CD8-positive, alpha-beta memory T cell (primary cell): ENCODE results near the gene KCNK17. TPM values are rescaled to one million over a fixed set of nuclear protein-coding genes. Genes with fewer than 3 reads are reported as not detected.

ENCODE experiments used
- CTCF ChIA-PET: fragments of 350-600 bp; sonication (Branson Sonifier 250); formaldehyde crosslinking; loops from one replicate; lab custom pipeline; 2021; ENCODE audit warnings: antibody characterized with exemption; lab: Charles Lee
- POLR2A ChIA-PET: fragments of 350-600 bp; sonication (Branson Sonifier 250); formaldehyde crosslinking; loops from one replicate; lab custom pipeline; 2021; ENCODE audit warnings: antibody characterized with exemption; lab: Charles Lee
- DNase-seq, 5 donors: peaks; one replicate each; pipeline versions ENCODE4 v3.0.0 to v3.0.0-alpha.2; 2020 to 2022; ENCODE audit warnings: mixed read lengths in 1 of 5
- H3K27ac ChIP-seq: one replicate; pipeline ENCODE4 v1.7.0; 2013; ENCODE audit warnings: low read depth, mild to moderate bottlenecking, low read length, moderate library complexity
- H3K27me3 ChIP-seq: 2 replicates; pipeline ENCODE4 v1.7.0; 2013; ENCODE audit warnings: low read length, mild to moderate bottlenecking; ENCODE audit not compliant: insufficient read depth, poor library complexity, severe bottlenecking
- H3K36me3 ChIP-seq: 2 replicates; pipeline ENCODE4 v1.7.0; 2013; ENCODE audit warnings: mild to moderate bottlenecking, low read length, moderate library complexity; ENCODE audit not compliant: insufficient read depth
- H3K4me1 ChIP-seq: 2 replicates; pipeline ENCODE4 v1.7.0; 2013; ENCODE audit warnings: mild to moderate bottlenecking, low read length, moderate library complexity; ENCODE audit not compliant: insufficient read depth
- H3K4me3 ChIP-seq: 2 replicates; pipeline ENCODE4 v1.7.0; 2013; ENCODE audit warnings: mild to moderate bottlenecking, low read length
- H3K9me3 ChIP-seq: 2 replicates; pipeline ENCODE4 v1.7.0; 2013; ENCODE audit warnings: mild to moderate bottlenecking, low read length
- H3K27ac Mint-ChIP-seq, 8 donors: one replicate each; pipeline ENCODE4 v1.8.0; 2020 to 2021; ENCODE audit warnings: mixed read lengths in 8 of 8, mild to moderate bottlenecking in 6 of 8, inconsistent platforms in 3 of 8, moderate library complexity in 3 of 8
- H3K27me3 Mint-ChIP-seq, 2 donors: one replicate each; pipeline ENCODE4 v1.8.0; 2020 to 2021; ENCODE audit warnings: mixed read lengths in 2 of 2, mild to moderate bottlenecking in 1 of 2, moderate library complexity in 1 of 2
- H3K36me3 Mint-ChIP-seq, 3 donors: one replicate each; pipeline ENCODE4 v1.8.0; 2020 to 2021; ENCODE audit warnings: mixed read lengths in 3 of 3, inconsistent platforms in 1 of 3, mild to moderate bottlenecking in 1 of 3
- H3K4me1 Mint-ChIP-seq, 3 donors: one replicate each; pipeline ENCODE4 v1.8.0; 2020 to 2021; ENCODE audit warnings: mixed read lengths in 3 of 3, inconsistent platforms in 1 of 3, mild to moderate bottlenecking in 1 of 3
- H3K4me3 Mint-ChIP-seq, 7 donors: one replicate each; pipeline ENCODE4 v1.8.0; 2020 to 2021; ENCODE audit warnings: mixed read lengths in 7 of 7, mild to moderate bottlenecking in 6 of 7, moderate library complexity in 4 of 7, inconsistent platforms in 2 of 7
- H3K9me3 Mint-ChIP-seq, 5 donors: one replicate each; pipeline ENCODE4 v1.8.0; 2020 to 2022; ENCODE audit warnings: mixed read lengths in 5 of 5, mild to moderate bottlenecking in 3 of 5, moderate library complexity in 2 of 5, inconsistent platforms in 1 of 5
- polyA plus RNA-seq: library from polyadenylated mRNA; unstranded; fragments of 300-500 nt; fragmentation: Illumina TruSeq; gene quantifications from one replicate; pipeline ENCODE4 v1.2.3, GENCODE V29; 2021
- total RNA-seq, 2 experiments: library from RNA; stranded (reverse); gene quantifications; one replicate each; pipeline ENCODE4 v1.2.3, GENCODE V29; 2021

Gene KCNK17, protein sequence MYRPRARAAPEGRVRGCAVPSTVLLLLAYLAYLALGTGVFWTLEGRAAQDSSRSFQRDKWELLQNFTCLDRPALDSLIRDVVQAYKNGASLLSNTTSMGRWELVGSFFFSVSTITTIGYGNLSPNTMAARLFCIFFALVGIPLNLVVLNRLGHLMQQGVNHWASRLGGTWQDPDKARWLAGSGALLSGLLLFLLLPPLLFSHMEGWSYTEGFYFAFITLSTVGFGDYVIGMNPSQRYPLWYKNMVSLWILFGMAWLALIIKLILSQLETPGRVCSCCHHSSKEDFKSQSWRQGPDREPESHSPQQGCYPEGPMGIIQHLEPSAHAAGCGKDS
- total RNA-seq, result not detected
- polyA plus RNA-seq, result not detected

DNA sequence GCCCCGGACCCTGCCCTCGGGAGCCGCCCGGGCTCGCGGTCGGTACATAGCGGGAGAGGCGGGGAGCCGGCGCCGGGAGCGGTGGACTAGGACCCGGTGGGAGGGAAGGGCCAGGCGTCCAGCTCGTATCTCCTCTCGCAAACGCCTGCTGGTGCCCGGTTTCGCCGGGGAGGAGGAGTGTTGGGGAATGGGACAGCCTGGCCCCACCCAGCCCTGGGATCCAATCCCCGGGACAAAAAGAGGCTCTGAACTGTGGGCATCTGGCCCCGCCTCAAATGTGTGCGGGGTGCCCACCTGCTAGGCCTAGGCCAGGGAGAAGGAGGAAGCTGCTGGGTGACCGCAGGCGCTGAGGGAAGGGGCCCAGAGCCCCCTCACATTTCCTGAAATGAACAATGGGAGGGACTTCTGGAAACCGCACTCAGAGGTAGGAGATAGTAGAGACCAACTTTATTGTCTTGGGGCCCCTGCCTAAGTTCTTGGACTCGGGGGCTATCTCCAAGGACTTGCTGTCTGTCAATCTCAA, at the start of gene KCNK17:
KCNK17 (minus strand) TSS at position 147 of the 523 bp plus-strand sequence; CDS start at position 48, 99 bp downstream.
- Histone ChIP-seq H3K9me3 (no peaks in the 10 kb centered on the region), H3K36me3 (no peaks in the 10 kb centered on the region), H3K4me3 (no peak within 1 kb of the TSS), H3K4me1 (no peaks in the 10 kb centered on the region), H3K27ac (no peak within 1 kb of the TSS), H3K27me3 (peaks cover 17% of the 10 kb centered on the region)
- DNase-seq, result no peak
- H3K27me3 Mint-ChIP-seq, result peaks cover 35 to 62% of the 10 kb centered on the region in 2 donors
- CTCF ChIA-PET, result interaction anchor here (1.0 kb wide), 1 partner anchor 11 kb away, joined by 3 read pairs; no protein-coding TSS in a partner anchor
- POLR2A ChIA-PET, result no interaction called here
- H3K4me3 Mint-ChIP-seq, result peak within 1 kb of the TSS in 3 of 7 donors; percentile 8 to 59 (median 27)
- H3K27ac Mint-ChIP-seq, result no peak within 1 kb of the TSS
- no peaks in the 10 kb centered on the region for H3K9me3 Mint-ChIP-seq
- no peaks in the 10 kb centered on the region for H3K36me3 Mint-ChIP-seq
- peaks cover 0 to 13% (median 2%) of the 10 kb centered on the region in 3 donors for H3K4me1 Mint-ChIP-seq

DNA sequence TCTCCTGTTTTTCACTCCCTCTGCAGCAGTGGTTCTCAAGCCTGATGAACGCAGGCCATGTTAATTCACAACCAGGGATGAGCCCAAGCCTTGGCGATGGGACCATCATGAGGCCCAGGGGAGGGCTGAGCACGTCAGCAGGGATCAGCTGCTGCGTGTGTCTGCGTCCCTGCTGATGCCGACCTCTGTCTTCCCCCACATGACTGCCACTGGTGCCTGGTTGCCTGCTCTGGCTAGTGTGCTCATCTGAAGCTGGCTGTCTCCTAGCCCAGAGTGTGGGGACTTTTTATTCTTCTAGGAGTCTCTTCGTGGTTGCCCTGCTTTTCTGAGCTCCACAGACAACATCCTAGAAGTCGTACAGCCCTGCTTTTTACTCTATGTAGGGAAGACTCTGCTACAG, 49.1 kb upstream of the KCNK17 start:
- no peaks in the 10 kb centered on the region for H3K36me3 ChIP-seq
- no peaks in the 10 kb centered on the region for H3K27me3 ChIP-seq
- H3K4me1 ChIP-seq, result no peaks in the 10 kb centered on the region
- Mint-ChIP-seq H3K36me3 (no peaks in the 10 kb centered on the region), H3K27ac (peak overlapping the region in 1 of 8 donors; percentile 43), H3K27me3 (peaks cover 6 to 16% of the 10 kb centered on the region in 2 donors), H3K4me1 (peaks cover 0 to 4% (median 1%) of the 10 kb centered on the region in 3 donors), H3K9me3 (no peaks in the 10 kb centered on the region), H3K4me3 (no peak overlapping the region)
- ChIA-PET CTCF (no interaction called here), POLR2A (no interaction called here)
- no peak overlapping the region for H3K27ac ChIP-seq
- DNase-seq, result no peak
- no peaks in the 10 kb centered on the region for H3K9me3 ChIP-seq
- H3K4me3 ChIP-seq, result no peak overlapping the region

DNA sequence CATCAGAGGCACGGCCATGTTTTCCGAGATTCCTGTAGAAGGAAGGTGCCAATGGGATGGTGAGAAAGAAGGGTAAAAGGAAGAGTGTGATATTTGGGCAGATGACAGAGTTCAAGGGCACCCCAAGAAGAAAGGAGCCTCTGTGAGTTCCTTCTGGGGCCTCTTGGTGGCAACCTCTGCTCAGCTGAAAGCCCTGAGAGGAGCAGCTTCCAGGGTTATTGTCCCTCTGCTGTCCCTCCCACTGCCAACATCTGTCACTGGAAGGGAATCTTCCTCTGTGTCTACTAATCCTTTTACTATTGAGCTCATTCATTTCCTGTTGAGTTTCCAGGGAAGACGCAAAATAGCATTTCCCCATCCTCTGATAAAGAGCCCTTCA, 48.3 kb upstream of the KCNK17 start:
- Mint-ChIP-seq H3K27me3 (peaks cover 7 to 16% of the 10 kb centered on the region in 2 donors), H3K4me1 (peaks cover 0 to 4% (median 1%) of the 10 kb centered on the region in 3 donors), H3K4me3 (no peak overlapping the region), H3K36me3 (no peaks in the 10 kb centered on the region), H3K27ac (no peak overlapping the region), H3K9me3 (no peaks in the 10 kb centered on the region)
- Histone ChIP-seq H3K27ac (no peak overlapping the region), H3K9me3 (no peaks in the 10 kb centered on the region), H3K36me3 (no peaks in the 10 kb centered on the region), H3K4me1 (no peaks in the 10 kb centered on the region), H3K27me3 (no peaks in the 10 kb centered on the region), H3K4me3 (no peak overlapping the region)
- CTCF ChIA-PET, result interaction anchor here (0.7 to 1.4 kb wide), 4 partner anchors 9 to 1665 kb away, joined by 3 read pairs; no protein-coding TSS in a partner anchor
- no peak for DNase-seq
- POLR2A ChIA-PET, result no interaction called here

DNA sequence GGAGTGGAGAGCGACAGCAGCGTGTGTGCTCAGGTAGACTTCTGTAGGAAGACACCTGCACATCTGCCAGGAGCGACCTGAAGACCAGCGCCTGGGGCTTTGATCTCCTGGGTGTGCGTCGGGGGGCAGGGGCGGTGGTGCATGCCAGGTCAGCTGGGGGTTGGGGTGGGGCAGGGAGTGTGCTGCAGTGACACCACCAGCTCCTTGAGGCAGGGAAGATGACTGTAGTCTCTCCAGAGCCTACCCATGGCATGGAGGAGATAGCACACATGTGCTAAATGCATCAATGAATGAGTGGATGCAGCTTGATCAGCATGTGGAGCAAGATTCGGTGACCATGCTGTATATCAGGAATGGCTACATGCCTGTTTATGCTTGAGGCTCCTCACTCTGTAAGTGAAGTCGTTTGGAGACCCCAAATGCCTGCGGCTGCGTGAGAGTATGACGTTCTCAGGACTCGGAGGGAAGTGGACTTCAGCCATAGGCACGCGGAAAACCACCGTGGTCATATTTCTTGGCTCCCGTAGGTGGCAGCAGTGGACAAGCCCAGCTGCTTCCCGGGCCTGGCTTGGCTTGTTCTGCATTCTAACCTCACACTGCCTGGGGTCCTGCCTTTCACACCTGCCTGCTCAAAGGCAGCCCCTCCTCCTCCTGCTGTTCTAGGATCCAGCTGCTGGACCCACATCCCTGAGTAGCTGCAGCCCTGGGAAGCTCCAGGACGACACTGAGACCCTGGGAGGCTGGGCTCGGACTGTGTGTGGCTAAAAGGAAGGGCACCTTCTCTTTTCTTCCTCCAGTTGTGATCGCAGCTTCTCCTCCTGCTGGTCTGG, 47.7 kb upstream of the KCNK17 start:
- Mint-ChIP-seq H3K4me1 (peaks cover 0 to 4% (median 1%) of the 10 kb centered on the region in 3 donors), H3K27me3 (peaks cover 8 to 19% of the 10 kb centered on the region in 2 donors), H3K36me3 (no peaks in the 10 kb centered on the region), H3K9me3 (no peaks in the 10 kb centered on the region), H3K4me3 (peak overlapping the region in 1 of 7 donors; percentile 17), H3K27ac (no peak overlapping the region)
- no peaks in the 10 kb centered on the region for H3K9me3 ChIP-seq
- ChIA-PET POLR2A (interaction anchor here (0.5 kb wide), 1 partner anchor 138 kb away, joined by 4 read pairs; no protein-coding TSS in a partner anchor), CTCF (interaction anchor here (0.7 to 1.4 kb wide), 5 partner anchors 9 to 1666 kb away, joined by 3 to 6 read pairs (median 3); no protein-coding TSS in a partner anchor)
- no peak overlapping the region for H3K4me3 ChIP-seq
- DNase-seq, result peak in 4 of 5 donors; percentile 13 to 52 (median 18)
- H3K4me1 ChIP-seq, result no peaks in the 10 kb centered on the region
- no peak overlapping the region for H3K27ac ChIP-seq
- no peaks in the 10 kb centered on the region for H3K36me3 ChIP-seq
- H3K27me3 ChIP-seq, result no peaks in the 10 kb centered on the region

DNA sequence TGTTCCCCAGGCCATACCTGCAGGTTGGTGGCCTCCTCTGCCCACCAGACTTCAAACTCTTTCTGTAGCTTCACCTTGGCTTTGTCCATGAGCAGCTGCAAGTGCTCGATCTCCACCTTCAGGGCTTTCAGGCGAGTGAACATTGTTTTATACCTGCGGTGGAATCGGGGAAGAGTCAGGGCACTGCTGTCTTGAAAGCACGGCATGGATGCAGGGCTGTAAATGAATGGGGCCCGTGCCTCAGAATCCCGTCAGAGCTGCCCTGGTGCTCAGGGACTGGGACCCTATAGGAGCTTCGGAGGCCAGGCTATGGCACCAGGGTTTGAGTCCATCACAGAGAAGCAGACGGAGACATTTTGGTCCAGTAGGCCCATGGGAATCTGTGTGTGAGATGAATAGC, 46.2 kb upstream of the KCNK17 start:
- ChIA-PET CTCF (no interaction called here), POLR2A (no interaction called here)
- Mint-ChIP-seq H3K4me3 (no peak overlapping the region), H3K9me3 (no peaks in the 10 kb centered on the region), H3K36me3 (no peaks in the 10 kb centered on the region), H3K27ac (no peak overlapping the region), H3K4me1 (peaks cover 0 to 4% (median 1%) of the 10 kb centered on the region in 3 donors), H3K27me3 (peaks cover 8 to 19% of the 10 kb centered on the region in 2 donors)
- no peak overlapping the region for H3K4me3 ChIP-seq
- no peaks in the 10 kb centered on the region for H3K4me1 ChIP-seq
- no peak overlapping the region for H3K27ac ChIP-seq
- no peak for DNase-seq
- no peaks in the 10 kb centered on the region for H3K27me3 ChIP-seq
- H3K9me3 ChIP-seq, result no peaks in the 10 kb centered on the region
- H3K36me3 ChIP-seq, result no peaks in the 10 kb centered on the region

DNA sequence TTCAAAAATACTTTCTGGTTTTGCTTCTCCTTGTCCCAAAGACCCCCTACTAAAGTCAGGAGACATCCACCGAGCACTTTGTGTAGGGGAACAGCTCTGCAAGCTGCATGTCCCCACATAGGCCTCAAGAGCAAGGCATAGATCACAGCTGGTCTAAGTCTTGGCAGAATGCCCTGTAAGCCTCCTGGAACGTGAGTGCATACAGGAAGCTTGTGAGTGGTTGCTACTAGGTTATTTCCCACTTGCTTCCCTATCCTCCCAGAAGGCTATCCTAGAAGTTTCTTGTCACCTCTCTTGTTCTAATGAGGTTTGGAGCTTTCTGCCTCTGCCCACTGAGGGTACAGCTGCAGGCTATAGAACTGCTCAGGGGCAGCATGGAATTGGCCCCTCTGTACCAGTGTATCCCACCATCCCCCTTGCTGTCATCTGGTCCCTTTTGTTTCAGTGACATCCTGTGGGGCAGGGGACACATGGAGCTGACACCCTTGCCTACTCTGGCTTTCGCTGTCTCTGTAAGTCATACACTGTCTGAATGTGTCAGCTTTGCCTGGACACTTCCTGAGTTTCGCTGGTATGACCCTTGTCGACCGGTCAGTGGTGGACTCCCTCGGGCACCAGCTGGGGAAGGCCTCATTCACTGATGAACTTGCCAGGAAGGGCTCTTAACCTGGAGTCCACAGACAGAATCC, 43.9 kb upstream of the KCNK17 start:
- CTCF ChIA-PET, result no interaction called here
- H3K36me3 Mint-ChIP-seq, result no peaks in the 10 kb centered on the region

DNA sequence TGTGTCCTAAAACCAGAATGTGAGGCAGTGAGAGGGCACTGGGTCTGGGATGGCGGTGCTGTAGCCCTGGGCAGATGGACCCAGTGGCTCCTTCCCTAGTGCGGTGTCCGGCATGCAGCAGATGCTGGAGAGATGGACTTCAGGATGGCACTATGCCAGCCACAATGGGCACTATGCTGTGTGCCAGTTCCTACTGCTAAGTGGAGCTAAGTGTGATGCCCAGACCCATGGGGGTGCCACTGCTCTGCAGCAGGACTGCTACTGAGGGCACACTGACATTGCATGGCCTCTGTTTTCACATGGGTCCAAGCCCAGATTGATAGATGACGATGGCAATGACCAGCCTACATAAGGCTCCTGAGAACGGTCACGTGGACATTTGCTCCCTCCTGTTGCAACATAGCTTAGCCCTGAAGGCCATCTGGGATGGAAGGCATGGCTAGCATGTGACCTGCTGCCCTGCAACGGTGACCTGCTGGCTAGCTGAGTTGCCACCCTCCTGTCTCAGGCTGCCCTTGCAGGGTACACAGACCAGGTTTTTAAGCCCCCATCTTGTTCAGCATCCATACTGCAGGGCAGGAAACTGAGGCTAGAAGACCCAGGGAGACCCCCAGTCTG, 39.6 kb upstream of the KCNK17 start:
- H3K27ac Mint-ChIP-seq, result peak overlapping the region in 1 of 8 donors; percentile 33
- POLR2A ChIA-PET, result no interaction called here
- no peak for DNase-seq
- Histone ChIP-seq H3K36me3 (no peaks in the 10 kb centered on the region), H3K4me1 (no peaks in the 10 kb centered on the region), H3K9me3 (no peaks in the 10 kb centered on the region), H3K27ac (no peak overlapping the region), H3K4me3 (no peak overlapping the region), H3K27me3 (no peaks in the 10 kb centered on the region)
- no peak overlapping the region for H3K4me3 Mint-ChIP-seq
- peaks cover 2 to 3% of the 10 kb centered on the region in 2 donors for H3K27me3 Mint-ChIP-seq
- CTCF ChIA-PET, result no interaction called here
- H3K9me3 Mint-ChIP-seq, result no peaks in the 10 kb centered on the region
- H3K36me3 Mint-ChIP-seq, result no peaks in the 10 kb centered on the region
- no peaks in the 10 kb centered on the region for H3K4me1 Mint-ChIP-seq

More for the DNA sequence above, 43.9 kb upstream of the KCNK17 start:
- Mint-ChIP-seq H3K27ac (no peak overlapping the region), H3K4me3 (no peak overlapping the region), H3K4me1 (peaks cover 0 to 4% (median 1%) of the 10 kb centered on the region in 3 donors), H3K9me3 (no peaks in the 10 kb centered on the region), H3K27me3 (peaks cover 8 to 19% of the 10 kb centered on the region in 2 donors)
- Histone ChIP-seq H3K9me3 (no peaks in the 10 kb centered on the region), H3K27ac (no peak overlapping the region), H3K36me3 (no peaks in the 10 kb centered on the region), H3K4me1 (no peaks in the 10 kb centered on the region), H3K27me3 (no peaks in the 10 kb centered on the region), H3K4me3 (no peak overlapping the region)
- DNase-seq, result no peak
- POLR2A ChIA-PET, result no interaction called here
